A673 (cell line): ENCODE data around the gene RGS8.

Experiments
- EZH2 ChIP-seq: fragments of 200-600 bp; sonication (generic); IDR thresholded peaks from 2 replicates; pipeline ENCODE4 v1.6.1; 2017; ENCODE audit warnings: borderline replicate concordance, low read depth, mild to moderate bottlenecking, mixed read lengths, antibody characterized with exemption, low read length; ENCODE audit not compliant: poor library complexity, severe bottlenecking
- TF ChIP-seq, protein P1 (sequence below): fragments of 300-800, 200-600 bp; sonication (generic); conservative IDR thresholded peaks from 2 replicates; pipeline ENCODE4 v1.5.1; 2017; ENCODE audit warnings: low read depth, mild to moderate bottlenecking, antibody characterized with exemption, low read length, moderate library complexity, mixed read lengths

DNA sequence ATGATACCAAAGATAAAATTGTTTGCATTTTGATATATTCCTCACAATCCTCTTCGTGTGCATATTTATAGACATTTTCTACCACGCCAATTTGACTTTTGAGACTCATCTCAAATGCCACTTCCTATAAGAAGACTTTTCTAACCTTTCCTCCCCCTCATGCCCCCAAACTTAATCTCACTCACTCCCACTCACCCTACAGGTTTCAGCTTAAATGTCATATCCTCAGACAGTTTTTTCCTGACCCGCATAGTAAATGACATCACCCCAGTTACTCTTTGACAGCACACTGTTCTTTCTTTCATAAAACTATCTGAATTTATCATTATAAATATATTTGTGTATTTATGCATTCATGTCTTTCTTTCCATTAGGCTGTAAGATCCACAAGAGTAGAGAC lies 29.6 kb upstream of the RGS8 start:
- TF ChIP-seq, protein P1, sequence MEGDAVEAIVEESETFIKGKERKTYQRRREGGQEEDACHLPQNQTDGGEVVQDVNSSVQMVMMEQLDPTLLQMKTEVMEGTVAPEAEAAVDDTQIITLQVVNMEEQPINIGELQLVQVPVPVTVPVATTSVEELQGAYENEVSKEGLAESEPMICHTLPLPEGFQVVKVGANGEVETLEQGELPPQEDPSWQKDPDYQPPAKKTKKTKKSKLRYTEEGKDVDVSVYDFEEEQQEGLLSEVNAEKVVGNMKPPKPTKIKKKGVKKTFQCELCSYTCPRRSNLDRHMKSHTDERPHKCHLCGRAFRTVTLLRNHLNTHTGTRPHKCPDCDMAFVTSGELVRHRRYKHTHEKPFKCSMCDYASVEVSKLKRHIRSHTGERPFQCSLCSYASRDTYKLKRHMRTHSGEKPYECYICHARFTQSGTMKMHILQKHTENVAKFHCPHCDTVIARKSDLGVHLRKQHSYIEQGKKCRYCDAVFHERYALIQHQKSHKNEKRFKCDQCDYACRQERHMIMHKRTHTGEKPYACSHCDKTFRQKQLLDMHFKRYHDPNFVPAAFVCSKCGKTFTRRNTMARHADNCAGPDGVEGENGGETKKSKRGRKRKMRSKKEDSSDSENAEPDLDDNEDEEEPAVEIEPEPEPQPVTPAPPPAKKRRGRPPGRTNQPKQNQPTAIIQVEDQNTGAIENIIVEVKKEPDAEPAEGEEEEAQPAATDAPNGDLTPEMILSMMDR = no peak
- TF ChIP-seq EZH2 = no peak
